Measurements from ENCODE around the gene PFDN2. TPM values are rescaled to one million over a fixed set of nuclear protein-coding genes. Genes with fewer than 3 reads are reported as not detected.

PFDN2 gene
- total and polyA plus RNA-seq, 2 of the 8 experiments (the other 6 are each of a cell fraction or from before 2014, with no cell fraction given): 66.2 to 71.2 TPM

DNA sequence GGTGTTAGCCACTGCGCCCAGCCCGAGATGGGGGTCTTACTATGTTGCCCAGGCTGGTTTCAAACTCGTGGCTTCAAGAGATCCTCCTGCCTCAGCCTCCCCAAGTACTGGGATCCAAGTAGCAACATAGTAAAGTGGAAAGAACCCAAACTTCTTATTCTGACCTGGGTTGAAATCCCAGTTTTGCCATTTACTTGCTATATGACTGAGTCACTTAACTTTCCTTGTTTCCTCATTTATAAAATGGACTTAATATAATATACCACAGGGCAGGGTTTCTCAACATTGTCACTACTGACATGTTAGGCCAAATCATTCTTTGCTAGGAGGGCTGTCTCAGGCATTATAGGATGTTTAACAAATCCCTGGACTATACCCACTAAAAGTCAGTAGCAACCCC lies 6.7 kb downstream of the PFDN2 start (continued):
- TF ChIP-seq HDAC2 (IDR thresholded peaks at IDR 0.05; ENCODE audit: borderline replicate concordance in 1 of 2, low read depth in 2 of 2, low read length in 2 of 2) (no peak), CEBPB (IDR thresholded peaks at IDR 0.05; ENCODE audit: low read depth, low read length) (no peak)

Measured in H1 (cell line).